B cell (primary cell): ENCODE measurements around the gene DYNLL1. TPM values are rescaled to one million over a fixed set of nuclear protein-coding genes. Genes with fewer than 3 reads are reported as not detected.
A peak's percentile ranks its signal among the peaks of the same experiment; 100 is the strongest.

Experiments
- ATAC-seq: fragments of 200-7000 bp; cut with Tn5 transposase; one replicate; pipeline ENCODE4 v1.10.0; 2021; ENCODE audit warnings: low read depth, mild to moderate bottlenecking, moderate number of reproducible peaks, moderate library complexity
- CTCF ChIA-PET: fragments of 350-600 bp; sonication (Branson Sonifier 250); formaldehyde crosslinking; loops from one replicate; lab custom pipeline; 2021; ENCODE audit warnings: antibody characterized with exemption, inconsistent platforms; lab: Charles Lee
- POLR2A ChIA-PET: fragments of 350-600 bp; sonication (Branson Sonifier 250); formaldehyde crosslinking; loops from one replicate; lab custom pipeline; 2021; ENCODE audit warnings: antibody characterized with exemption; lab: Charles Lee
- DNase-seq: peaks from one replicate; pipeline ENCODE4 v3.0.0; 2013
- H2AFZ ChIP-seq: 2 replicates; pipeline ENCODE4 v1.6.1; 2012; ENCODE audit warnings: mild to moderate bottlenecking, low read depth, low read length; ENCODE audit not compliant: insufficient read depth, poor library complexity, severe bottlenecking
- H3K27ac ChIP-seq, 2 donors: 1 replicate in 1 of 2; 2 replicates in 1 of 2; pipeline ENCODE4 v1.5.1; 2012 to 2013; ENCODE audit warnings: low read length in 2 of 2, mild to moderate bottlenecking in 2 of 2, moderate library complexity in 1 of 2
- H3K27me3 ChIP-seq, 4 experiments: fragments of 200-600 bp in 1 of 4; sonication (generic) in 1 of 4; replicated peaks in 1 of 4; 1 replicate in 2 of 4; 2 replicates in 2 of 4; pipeline versions ENCODE4 v1.6.1 to v1.7.0; 2013 to 2016; ENCODE audit warnings: low read length in 3 of 4, mild to moderate bottlenecking in 2 of 4, mixed read lengths in 1 of 4, moderate library complexity in 1 of 4; ENCODE audit not compliant: insufficient read depth in 4 of 4, control insufficient read depth in 3 of 4; ENCODE audit errors: control extremely low read depth in 1 of 4
- H3K36me3 ChIP-seq, 2 experiments: replicated peaks in 1 of 2; 1 replicate in 1 of 2; 2 replicates in 1 of 2; pipeline versions ENCODE4 v1.6.1 to v1.7.1; 2013; ENCODE audit warnings: low read length in 1 of 2; ENCODE audit not compliant: insufficient read depth in 2 of 2, control insufficient read depth in 1 of 2; ENCODE audit errors: control extremely low read depth in 1 of 2, extremely low read depth in 1 of 2
- H3K4me1 ChIP-seq, 2 donors: fragments of 200-600 bp in 1 of 2; sonication (generic) in 1 of 2; 1 replicate in 1 of 2; 2 replicates in 1 of 2; pipeline versions ENCODE4 v1.5.1 to v1.6.1; 2013 to 2017; ENCODE audit warnings: low read length in 2 of 2; ENCODE audit not compliant: control insufficient read depth in 2 of 2, insufficient read depth in 2 of 2
- H3K4me2 ChIP-seq: replicated peaks from 2 replicates; pipeline ENCODE3; 2012; ENCODE audit warnings: mild to moderate bottlenecking, low read depth, low read length; ENCODE audit not compliant: poor library complexity, severe bottlenecking
- H3K4me3 ChIP-seq, 5 experiments: fragments of 200-600 bp in 1 of 5; sonication (generic) in 1 of 5; 1 replicate in 3 of 5; 2 replicates in 2 of 5; pipeline versions ENCODE4 v1.5.1 to v1.7.0; 2011 to 2016; ENCODE audit warnings: low read length in 4 of 5, mild to moderate bottlenecking in 4 of 5, low read depth in 2 of 5, control low read depth in 1 of 5, moderate library complexity in 1 of 5; ENCODE audit not compliant: insufficient read depth in 1 of 5; ENCODE audit errors: control extremely low read depth in 1 of 5, extremely low read depth in 1 of 5
- H3K79me2 ChIP-seq: fragments of 200-600 bp; sonication (generic); one replicate; pipeline ENCODE4 v1.6.0; 2016; ENCODE audit warnings: low read length; ENCODE audit not compliant: control insufficient read depth, insufficient read depth
- H3K9ac ChIP-seq: fragments of 200-600 bp; sonication (generic); 2 replicates; pipeline ENCODE4 v1.6.1; 2017; ENCODE audit warnings: mild to moderate bottlenecking, low read length, moderate library complexity
- H3K9me3 ChIP-seq, 3 donors: one replicate each; pipeline versions ENCODE4 v1.6.1 to v1.7.1; 2013; ENCODE audit warnings: low read length in 2 of 3; ENCODE audit not compliant: control insufficient read depth in 2 of 3, insufficient read depth in 1 of 3; ENCODE audit errors: control extremely low read depth in 1 of 3
- H4K20me1 ChIP-seq: 2 replicates; pipeline ENCODE4 v1.6.0; 2012; ENCODE audit warnings: mild to moderate bottlenecking, low read length; ENCODE audit not compliant: insufficient read depth, control insufficient read depth, poor library complexity, severe bottlenecking
- H3K27ac Mint-ChIP-seq: one replicate; pipeline ENCODE4 v1.8.0; 2021; ENCODE audit warnings: mixed read lengths
- H3K27me3 Mint-ChIP-seq: one replicate; pipeline ENCODE4 v1.8.0; 2021; ENCODE audit warnings: mixed read lengths
- H3K4me1 Mint-ChIP-seq: one replicate; pipeline ENCODE4 v1.8.0; 2021; ENCODE audit warnings: mixed read lengths
- H3K4me3 Mint-ChIP-seq: one replicate; pipeline ENCODE4 v1.8.0; 2021; ENCODE audit warnings: mixed read lengths
- H3K9me3 Mint-ChIP-seq: one replicate; pipeline ENCODE4 v1.8.0; 2022; ENCODE audit warnings: mixed read lengths; ENCODE audit not compliant: insufficient read depth
- CTCF ChIP-seq: fragments of 200-600 bp; IDR thresholded peaks from one replicate; pipeline ENCODE4 v1.8.0; 2022; ENCODE audit warnings: antibody characterized with exemption, mild to moderate bottlenecking
- EZH2 ChIP-seq: IDR thresholded peaks from 2 replicates; pipeline ENCODE4 v1.6.1; 2012; ENCODE audit warnings: borderline replicate concordance, low read depth, mild to moderate bottlenecking, moderate library complexity, low read length; ENCODE audit not compliant: insufficient read depth, poor library complexity, severe bottlenecking
- WGBS: methylation state at CpG from one replicate; pipeline ENCODE4 v1.1.5; 2013; ENCODE audit warnings: missing lambda C conversion rate; ENCODE audit not compliant: insufficient coverage; 5-methylcytosine and 5-hydroxymethylcytosine counted together
- intact Hi-C: fragments of 100-400 bp; cut with micrococcal nuclease; formaldehyde crosslinking; loops from one replicate; pipeline ENCODE4 v1.10.0; 2022
- polyA plus RNA-seq: library from polyadenylated mRNA; depleted of rRNA; stranded (reverse); fragments of >200 nt; gene quantifications from 2 replicates; pipeline ENCODE4 v1.2.3, GENCODE V29; 2012
- total RNA-seq, 2 donors: library from RNA; stranded (reverse); fragments of 120-200 nt in 1 of 2; gene quantifications; 1 replicate in 1 of 2; 2 replicates in 1 of 2; pipeline versions ENCODE4 v1.2.3 to v1.2.4, GENCODE V29; 2013 to 2022

The DYNLL1 gene
- total and polyA plus RNA-seq, 2 donors (not counting 1 experiment from before 2014, with no cell fraction given), result 116 to 132 TPM

- Mint-ChIP-seq H3K27ac (peak overlapping the region; percentile 22), H3K27me3 (no peaks in the 10 kb centered on the region), H3K9me3 (no peaks in the 10 kb centered on the region), H3K4me3 (peak overlapping the region; percentile 97), H3K4me1 (peaks cover 65% of the 10 kb centered on the region)
- ChIA-PET CTCF (interaction anchor here (1.5 kb wide), 2 partner anchors 43 kb away, joined by 3 to 10 read pairs; partner anchors contain the start of genes DYNLL1 and POP5), POLR2A (interaction anchor here (0.6 to 1.0 kb wide), 3 partner anchors 43 to 108 kb away, joined by 3 to 14 read pairs (median 4); partner anchors contain the start of gene DYNLL1)
- Histone ChIP-seq H3K27ac (peak overlapping the region; percentile 32 to 76), H3K27me3 (no peaks in the 10 kb centered on the region), H4K20me1 (peaks cover 91% of the 10 kb centered on the region), H3K9me3 (no peaks in the 10 kb centered on the region), H3K4me1 (peaks cover 44 to 53% of the 10 kb centered on the region in 2 donors), H3K36me3 (peaks cover 0 to 28% of the 10 kb centered on the region in 2 experiments), H3K4me3 (peak overlapping the region in 4 of 5 experiments; percentile 18 to 44 (median 22)), H2AFZ (no peak overlapping the region), H3K4me2 (peak overlapping the region; percentile 68), H3K9ac (peak overlapping the region; percentile 56), H3K79me2 (peaks cover 99% of the 10 kb centered on the region)
- ATAC-seq, result no peak
- intact Hi-C loops, result no loop called here
- whole genome bisulfite sequencing, result 26% methylated on average over 3 of the region's 6 CpGs
- TF ChIP-seq CTCF (no peak), EZH2 (no peak)
- no peak for DNase-seq
Measured at GRCh38 chr12:120538281-120539156, 42.6 kb downstream of the DYNLL1 start.
